ENCODE data around the gene CDC34. TPM values are rescaled to one million over a fixed set of nuclear protein-coding genes. Genes with fewer than 3 reads are reported as not detected.
A peak's percentile ranks its signal among the peaks of the same experiment; 100 is the strongest.

The CDC34 gene
- total and polyA plus RNA-seq, 7 donors: 72.6 to 160 (median 107) TPM

GRCh38 chr19:547117-547516 is 15.6 kb downstream of the CDC34 start:
- Histone ChIP-seq H3K27me3 (ENCODE audit: insufficient read depth in 3 of 3, low read length in 2 of 3) (peaks cover 0 to 3% (median 0%) of the 10 kb centered on the region in 3 donors), H3K9me3 (no peaks in the 10 kb centered on the region), H3K4me3 (no peak overlapping the region), H3K27ac (no peak overlapping the region), H3K36me3 (ENCODE audit: insufficient read depth in 1 of 2, low read depth in 1 of 2) (peaks cover 0 to 11% of the 10 kb centered on the region in 2 donors), H3K4me1 (no peaks in the 10 kb centered on the region)
- intact Hi-C loops (cut with DNase I): no loop called here
- TF ChIP-seq CTCF (IDR thresholded peaks at IDR 0.05): no peak
- ATAC-seq (no peak), DNase-seq (no peak)
- WGBS, 3 donors: 81 to 85% (median 83%) methylated on average over 15 of the region's 15 CpGs

- Histone ChIP-seq H3K4me3 (no peak overlapping the region), H3K36me3 (ENCODE audit: insufficient read depth in 1 of 2, low read depth in 1 of 2) (peaks cover 0 to 2% of the 10 kb centered on the region in 2 donors), H3K27me3 (ENCODE audit: insufficient read depth in 3 of 3, low read length in 2 of 3) (peaks cover 0 to 3% (median 0%) of the 10 kb centered on the region in 3 donors), H3K9me3 (no peaks in the 10 kb centered on the region), H3K27ac (no peak overlapping the region), H3K4me1 (no peaks in the 10 kb centered on the region)
- intact Hi-C loops (cut with DNase I): no loop called here
- 79 to 82% (median 80%) methylated on average over 25 to 26 of the region's 26 CpGs for WGBS, 3 donors
- DNase-seq: no peak
- ATAC-seq: no peak
- no peak for TF ChIP-seq CTCF (IDR thresholded peaks at IDR 0.05)
These were observed 16.5 kb downstream of the CDC34 start for GRCh38 chr19:547836-548720.

DNA sequence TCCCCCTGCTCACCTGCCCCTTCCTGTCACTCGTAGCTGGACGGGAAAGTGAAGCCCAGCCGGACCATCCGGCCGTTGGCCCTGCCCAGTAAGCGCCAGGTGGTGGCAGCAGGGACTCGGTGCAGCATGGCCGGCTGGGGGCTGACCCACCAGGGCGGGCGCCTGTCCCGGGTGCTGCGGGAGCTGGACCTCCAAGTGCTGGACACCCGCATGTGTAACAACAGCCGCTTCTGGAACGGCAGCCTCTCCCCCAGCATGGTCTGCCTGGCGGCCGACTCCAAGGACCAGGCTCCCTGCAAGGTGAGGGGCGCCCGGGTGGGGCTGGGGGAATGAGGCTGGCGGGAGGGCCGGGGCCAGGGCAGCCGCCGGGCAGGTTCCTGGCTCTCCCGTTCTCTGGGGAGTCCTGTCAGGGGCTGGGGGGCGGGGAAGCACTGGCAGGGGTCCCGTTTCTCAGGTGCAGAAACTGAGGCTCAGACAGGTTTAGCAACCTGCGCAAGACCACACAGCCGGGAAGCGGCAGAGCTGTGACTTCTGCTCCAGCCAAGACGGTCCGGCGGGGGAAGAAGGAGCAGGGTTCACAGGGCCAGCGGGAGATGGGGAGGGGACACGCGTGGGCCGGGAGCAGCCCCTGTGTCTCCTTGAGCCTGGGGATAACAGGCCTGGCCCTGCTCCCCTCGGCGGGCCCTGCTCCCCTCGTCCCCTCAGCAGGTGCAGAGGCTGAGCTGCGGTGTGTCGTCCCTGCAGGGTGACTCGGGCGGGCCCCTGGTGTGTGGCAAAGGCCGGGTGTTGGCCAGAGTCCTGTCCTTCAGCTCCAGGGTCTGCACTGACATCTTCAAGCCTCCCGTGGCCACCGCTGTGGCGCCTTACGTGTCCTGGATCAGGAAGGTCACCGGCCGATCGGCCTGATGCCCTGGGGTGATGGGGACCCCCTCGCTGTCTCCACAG is 17.6 kb downstream of the CDC34 start:
- H3K27me3 ChIP-seq (ENCODE audit: insufficient read depth in 3 of 3, low read length in 2 of 3): peaks cover 0 to 3% (median 0%) of the 10 kb centered on the region in 3 donors
- ATAC-seq: peak in 2 of 4 donors; percentile 7 to 23
- no peaks in the 10 kb centered on the region for H3K4me1 ChIP-seq
- intact Hi-C loops (cut with DNase I): no loop called here
- DNase-seq: no peak
- H3K36me3 ChIP-seq (ENCODE audit: insufficient read depth in 1 of 2, low read depth in 1 of 2): no peaks in the 10 kb centered on the region
- no peaks in the 10 kb centered on the region for H3K9me3 ChIP-seq
- no peak for TF ChIP-seq CTCF (IDR thresholded peaks at IDR 0.05)
- no peak overlapping the region for H3K27ac ChIP-seq
- 62 to 71% (median 65%) methylated on average over 43 to 52 of the region's 52 CpGs for WGBS, 3 donors
- H3K4me3 ChIP-seq: no peak overlapping the region

GRCh38 chr19:554817-555216 is 23.3 kb downstream of the CDC34 start:
- intact Hi-C loops (cut with DNase I): no loop called here
- ATAC-seq: no peak
- DNase-seq: no peak
- 55 to 64% (median 61%) methylated on average over 20 of the region's 20 CpGs for WGBS, 3 donors
- H3K27me3 ChIP-seq (ENCODE audit: insufficient read depth in 3 of 3, low read length in 2 of 3): peaks cover 0 to 16% (median 0%) of the 10 kb centered on the region in 3 donors
- H3K27ac ChIP-seq: no peak overlapping the region
- H3K4me1 ChIP-seq: no peaks in the 10 kb centered on the region
- no peak overlapping the region for H3K4me3 ChIP-seq
- no peaks in the 10 kb centered on the region for H3K36me3 ChIP-seq (ENCODE audit: insufficient read depth in 1 of 2, low read depth in 1 of 2)
- TF ChIP-seq CTCF (IDR thresholded peaks at IDR 0.05): no peak
- no peaks in the 10 kb centered on the region for H3K9me3 ChIP-seq

Data from psoas muscle (tissue), 8 donors.